HG03139 (cell line): Measurements from ENCODE around the gene RIC3.

Experiments
- ATAC-seq: cut with Tn5 transposase; IDR thresholded peaks from one replicate; pipeline ENCODE4 v1.9.1; 2021; ENCODE audit not compliant: unreplicated experiment

The RIC3 gene

GRCh38 chr11:8069771-8070170 lies 99.1 kb downstream of the RIC3 start:
- ATAC-seq = no peak

GRCh38 chr11:8068605-8069221 lies 100.1 kb downstream of the RIC3 start:
- no peak for ATAC-seq

- ATAC-seq = no peak
Measured at GRCh38 chr11:8067929-8068575, 100.8 kb downstream of the RIC3 start.

- ATAC-seq = no peak
Measured at GRCh38 chr11:8067567-8067928, 101.3 kb downstream of the RIC3 start.

GRCh38 chr11:8066911-8067455 lies 101.8 kb downstream of the RIC3 start:
- no peak for ATAC-seq

- no peak for ATAC-seq
Measured at GRCh38 chr11:8066036-8066910, 102.6 kb downstream of the RIC3 start.

- ATAC-seq = no peak
Measured at GRCh38 chr11:8065031-8065430, 103.8 kb downstream of the RIC3 start.

- no peak for ATAC-seq
Measured at GRCh38 chr11:8063324-8063723, 105.5 kb downstream of the RIC3 start.

GRCh38 chr11:8062781-8063257 lies 106.0 kb downstream of the RIC3 start:
- no peak for ATAC-seq

- no peak for ATAC-seq
Measured at GRCh38 chr11:8061555-8062428, 107.0 kb downstream of the RIC3 start.

GRCh38 chr11:8060801-8061554 lies 107.8 kb downstream of the RIC3 start:
- ATAC-seq = no peak

- no peak for ATAC-seq
Measured at GRCh38 chr11:8060146-8060719, 108.6 kb downstream of the RIC3 start.

- no peak for ATAC-seq
Measured at GRCh38 chr11:8059571-8060011, 109.2 kb downstream of the RIC3 start.

GRCh38 chr11:8059030-8059429 lies 109.8 kb downstream of the RIC3 start:
- no peak for ATAC-seq

- no peak for ATAC-seq
Measured at GRCh38 chr11:8058216-8058615, 110.6 kb downstream of the RIC3 start.

GRCh38 chr11:8056810-8057463 lies 111.9 kb downstream of the RIC3 start:
- no peak for ATAC-seq
